Body of pancreas (tissue), 4 donors: ENCODE results near the gene TBC1D4.

Experiments used
- CTCF ChIP-seq, 7 experiments: fragments of 450-650 bp in 4 of 7; fragments of 200-600 bp in 3 of 7; sonication (generic) in 3 of 7; IDR thresholded peaks; one replicate each; pipeline ENCODE4 v1.5.1; 2016 to 2019; ENCODE audit warnings: antibody characterized with exemption in 7 of 7
- POLR2A ChIP-seq, 3 donors: fragments of 450-650 bp; IDR thresholded peaks; one replicate each; pipeline ENCODE4 v1.6.1; 2016; ENCODE audit warnings: antibody characterized with exemption in 3 of 3, mild to moderate bottlenecking in 2 of 3

GRCh38 chr13:75442736-75443234, 39.2 kb downstream of the TBC1D4 start:
- no peak for TF ChIP-seq CTCF (IDR thresholded peaks at IDR 0.05)
- no peak for TF ChIP-seq POLR2A (IDR thresholded peaks at IDR 0.05)
